Stimulated activated CD8-positive, alpha-beta memory T cell treated with anti-CD3 and anti-CD28 coated beads, Interleukin-2, amount 100 ng/mL, for 1 hour (primary cell): Measurements from ENCODE around the gene AKR1B1.

Source experiments
- DNase-seq, 2 donors: peaks; one replicate each; pipeline ENCODE4 v3.0.0-alpha.2; 2020; ENCODE audit warnings: low read depth in 2 of 2

Gene AKR1B1

GRCh38 chr7:134415700-134416099, 43.2 kb downstream of the AKR1B1 start:
- no peak for DNase-seq

- DNase-seq, result no peak
Measured at GRCh38 chr7:134414109-134414508, 44.8 kb downstream of the AKR1B1 start.

GRCh38 chr7:134407311-134407710, 51.6 kb downstream of the AKR1B1 start:
- DNase-seq, result no peak

- DNase-seq, result no peak
Measured at GRCh38 chr7:134406431-134406830, 52.5 kb downstream of the AKR1B1 start.

- DNase-seq, result no peak
Measured at GRCh38 chr7:134405299-134405698, 53.6 kb downstream of the AKR1B1 start.

GRCh38 chr7:134403062-134403461, 55.8 kb downstream of the AKR1B1 start:
- DNase-seq, result no peak

GRCh38 chr7:134400859-134401258, 58.0 kb downstream of the AKR1B1 start:
- no peak for DNase-seq

- no peak for DNase-seq
Measured at GRCh38 chr7:134396031-134396430, 62.9 kb downstream of the AKR1B1 start.

- no peak for DNase-seq
Measured at GRCh38 chr7:134395604-134396003, 63.3 kb downstream of the AKR1B1 start.

GRCh38 chr7:134394056-134394455, 64.8 kb downstream of the AKR1B1 start:
- no peak for DNase-seq
